ENCODE measurements around the gene FGF11.

DNA sequence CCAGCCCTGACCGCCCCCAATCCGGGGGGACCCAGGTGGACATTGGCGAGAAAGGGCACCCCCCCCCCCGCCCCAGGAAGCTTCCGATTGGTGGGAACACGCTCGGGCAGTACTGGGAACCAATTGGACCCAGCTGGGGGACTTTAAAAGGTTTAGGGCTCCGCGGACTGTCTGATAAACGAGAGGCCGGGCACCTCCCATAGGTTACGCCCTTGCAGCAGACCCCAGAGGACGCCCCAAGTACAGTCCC, 35.7 kb upstream of the FGF11 start:
- no peak for TF ChIP-seq POLR2A (IDR thresholded peaks at IDR 0.05; ENCODE audit: low read length)
- no peak for TF ChIP-seq GATA1 (IDR thresholded peaks at IDR 0.05; ENCODE audit: low read depth, low read length)

Data from erythroblast (primary cell).